GM23338 (cell line): ENCODE measurements around the gene CAMK2N2. TPM values are rescaled to one million over a fixed set of nuclear protein-coding genes. Genes with fewer than 3 reads are reported as not detected.

Experiments used
- ATAC-seq: fragments of 200-7000 bp; cut with Tn5 transposase; 3 replicates; pipeline ENCODE4 v1.9.1; 2020
- DNase-seq: peaks from one replicate; pipeline ENCODE4 v3.0.0-alpha.2; 2015; ENCODE audit warnings: low spot score
- H2AFZ ChIP-seq: fragments of 200-600 bp; sonication (generic); 2 replicates; pipeline ENCODE4 v1.8.0; 2016; ENCODE audit warnings: antibody characterized with exemption, mild to moderate bottlenecking, moderate library complexity
- H3F3A ChIP-seq: fragments of 200-600 bp; sonication (generic); replicated peaks from 2 replicates; pipeline ENCODE4 v1.8.0; 2017; ENCODE audit warnings: antibody characterized with exemption, mixed run types, low read depth
- H3K27ac ChIP-seq: fragments of 200-600 bp; sonication (generic); 2 replicates; pipeline ENCODE4 v1.6.1; 2016; ENCODE audit warnings: low read depth
- H3K27me3 ChIP-seq: fragments of 200-600 bp; sonication (generic); 2 replicates; pipeline ENCODE4 v1.8.0; 2016; ENCODE audit warnings: mild to moderate bottlenecking, mixed run types, moderate library complexity; ENCODE audit not compliant: insufficient read depth
- H3K36me3 ChIP-seq: fragments of 200-600 bp; sonication (generic); 2 replicates; pipeline ENCODE4 v1.8.0; 2016; ENCODE audit warnings: mild to moderate bottlenecking; ENCODE audit not compliant: insufficient read depth
- H3K4me1 ChIP-seq: fragments of 200-600 bp; sonication (generic); 2 replicates; pipeline ENCODE4 v1.8.0; 2016; ENCODE audit warnings: mild to moderate bottlenecking, moderate library complexity; ENCODE audit not compliant: insufficient read depth
- H3K4me2 ChIP-seq: fragments of 200-600 bp; sonication (generic); 2 replicates; pipeline ENCODE4 v1.7.1; 2017; ENCODE audit warnings: mixed run types
- H3K4me3 ChIP-seq: fragments of 200-600 bp; sonication (generic); 2 replicates; pipeline ENCODE4 v1.6.1; 2016; ENCODE audit warnings: mixed run types
- H3K79me2 ChIP-seq: fragments of 200-600 bp; sonication (generic); replicated peaks from 2 replicates; pipeline ENCODE4 v1.8.0; 2017; ENCODE audit warnings: mild to moderate bottlenecking; ENCODE audit not compliant: insufficient read depth
- H3K9me2 ChIP-seq: fragments of 200-600 bp; sonication (generic); 2 replicates; pipeline ENCODE4 v1.8.0; 2017; ENCODE audit not compliant: insufficient read depth
- H4K20me1 ChIP-seq: fragments of 200-600 bp; sonication (generic); replicated peaks from 2 replicates; pipeline ENCODE4 v1.8.0; 2017; ENCODE audit warnings: mild to moderate bottlenecking; ENCODE audit not compliant: insufficient read depth
- H3K27ac Mint-ChIP-seq: 2 replicates; pipeline ENCODE4 v1.8.0; 2020; ENCODE audit warnings: inconsistent platforms, mild to moderate bottlenecking, moderate library complexity, mixed read lengths
- H3K27me3 Mint-ChIP-seq: 3 replicates; pipeline ENCODE4 v1.8.0; 2022; ENCODE audit warnings: low read depth, mild to moderate bottlenecking, moderate library complexity, mixed read lengths, inconsistent platforms; ENCODE audit not compliant: insufficient read depth, poor library complexity
- H3K36me3 Mint-ChIP-seq: 3 replicates; pipeline ENCODE4 v1.8.0; 2021; ENCODE audit warnings: low read depth, mild to moderate bottlenecking, inconsistent platforms, moderate library complexity, mixed read lengths
- H3K4me1 Mint-ChIP-seq: 3 replicates; pipeline ENCODE4 v1.8.0; 2020; ENCODE audit warnings: mild to moderate bottlenecking, inconsistent platforms, mixed read lengths
- H3K4me3 Mint-ChIP-seq: 3 replicates; pipeline ENCODE4 v1.8.0; 2021; ENCODE audit warnings: moderate library complexity, mild to moderate bottlenecking, inconsistent platforms, mixed read lengths
- H3K9me3 Mint-ChIP-seq: 3 replicates; pipeline ENCODE4 v1.8.0; 2020; ENCODE audit warnings: moderate library complexity, mild to moderate bottlenecking, inconsistent platforms, mixed read lengths
- CREB1 ChIP-seq: fragments of 250-450 bp; sonication (Bioruptor Pico); IDR thresholded peaks from 2 replicates; pipeline ENCODE4 v1.5.0; 2020; ENCODE audit warnings: low read depth, mild to moderate bottlenecking, moderate library complexity
- CTCF ChIP-seq, 2 experiments: fragments of 200-600 bp in 1 of 2; sonication (generic) in 1 of 2; conservative IDR thresholded peaks; 2 replicates each; pipeline versions ENCODE4 v1.5.1 to v1.6.1; 2016 to 2017; ENCODE audit warnings: antibody characterized with exemption in 2 of 2, low read depth in 2 of 2, mild to moderate bottlenecking in 2 of 2, moderate library complexity in 1 of 2
- ETS1 ChIP-seq: IDR thresholded peaks from 2 replicates; pipeline ENCODE4 v1.6.1; 2016; ENCODE audit warnings: antibody characterized with exemption
- EZH2 ChIP-seq: fragments of 200-600 bp; sonication (generic); IDR thresholded peaks from one replicate; pipeline ENCODE4 v1.8.0; 2017; ENCODE audit warnings: antibody characterized with exemption, mild to moderate bottlenecking, low read depth; ENCODE audit not compliant: unreplicated experiment
- EZH2phosphoT487 ChIP-seq: fragments of 200-600 bp; sonication (generic); IDR thresholded peaks from one replicate; pipeline ENCODE4 v1.8.1; 2018; ENCODE audit warnings: antibody characterized with exemption; ENCODE audit not compliant: unreplicated experiment
- JUNB ChIP-seq: IDR thresholded peaks from one replicate; pipeline ENCODE4 v1.6.1; 2016; ENCODE audit warnings: antibody characterized with exemption; ENCODE audit not compliant: unreplicated experiment
- NANOG ChIP-seq: IDR thresholded peaks from 2 replicates; pipeline ENCODE4 v1.6.1; 2016; ENCODE audit warnings: antibody characterized with exemption, borderline replicate concordance
- POLR2AphosphoS5 ChIP-seq: IDR thresholded peaks from 2 replicates; pipeline ENCODE4 v1.6.1; 2016; ENCODE audit warnings: antibody characterized with exemption, low read depth
- REST ChIP-seq: IDR thresholded peaks from one replicate; pipeline ENCODE4 v1.6.1; 2018; ENCODE audit warnings: antibody characterized with exemption; ENCODE audit not compliant: unreplicated experiment
- STAT1 ChIP-seq: IDR thresholded peaks from one replicate; pipeline ENCODE4 v1.6.1; 2016; ENCODE audit warnings: antibody characterized with exemption; ENCODE audit not compliant: unreplicated experiment
- ZNF114 ChIP-seq: fragments of 250-450 bp; sonication (Bioruptor Pico); IDR thresholded peaks from 2 replicates; pipeline ENCODE4 v1.5.0; 2020; ENCODE audit warnings: mild to moderate bottlenecking, moderate library complexity
- ZNF331 ChIP-seq: fragments of 250-450 bp; sonication (Bioruptor Pico); IDR thresholded peaks from 2 replicates; pipeline ENCODE4 v1.5.0; 2020; ENCODE audit warnings: low read depth, mild to moderate bottlenecking, moderate library complexity
- ZNF462 ChIP-seq: fragments of 250-450 bp; sonication (Bioruptor Pico); IDR thresholded peaks from 2 replicates; pipeline ENCODE4 v1.5.0; 2020; ENCODE audit warnings: mild to moderate bottlenecking, moderate library complexity
- polyA plus RNA-seq: library from polyadenylated mRNA; unstranded; fragments of >200 nt; fragmentation: Nextera tagmentation; extraction: Ambion mirVana; gene quantifications from 2 replicates; pipeline ENCODE4 v1.2.1, GENCODE V29; 2016
- total RNA-seq: library from RNA; depleted of rRNA; stranded (reverse); fragments of >200 nt; shearing (Covaris generic); gene quantifications from 2 replicates; pipeline ENCODE4 v1.2.3, GENCODE V29; 2014

Gene CAMK2N2
- total and polyA plus RNA-seq, 2 experiments from 2014 or later, result 0.32 to 1.3 TPM

- ATAC-seq (no peak), DNase-seq (no peak)
- TF ChIP-seq EZH2phosphoT487, result no peak
- TF ChIP-seq EZH2, result no peak
- no peak for TF ChIP-seq STAT1
- TF ChIP-seq NANOG, result no peak
- no peak for TF ChIP-seq REST
- TF ChIP-seq ZNF331, result no peak
- TF ChIP-seq CTCF (conservative IDR thresholded peaks at IDR 0.05; ENCODE audit: low read depth in 2 of 2), result no peak
- TF ChIP-seq ETS1, result no peak
- TF ChIP-seq JUNB, result no peak
- no peak for TF ChIP-seq CREB1 (CRISPR knock-in tag)
- TF ChIP-seq POLR2AphosphoS5, result no peak
- no peak for TF ChIP-seq ZNF462 (CRISPR knock-in tag)
- TF ChIP-seq ZNF114, result no peak
- H3K4me2 ChIP-seq, result no peak overlapping the region
- H3K4me3 Mint-ChIP-seq, result no peak overlapping the region
- H3K4me3 ChIP-seq, result no peak overlapping the region
- peaks cover 2% of the 10 kb centered on the region; the same call in 1 of the 2 replicates for H3F3A ChIP-seq
- peaks cover 14% of the 10 kb centered on the region for H3K36me3 Mint-ChIP-seq
- no peak overlapping the region for H3K27ac ChIP-seq
- H3K36me3 ChIP-seq, result peaks cover 5% of the 10 kb centered on the region
- H3K9me2 ChIP-seq, result no peaks in the 10 kb centered on the region
- no peak overlapping the region for H2AFZ ChIP-seq
- peaks cover 13% of the 10 kb centered on the region for H3K27me3 Mint-ChIP-seq
- H3K27me3 ChIP-seq, result no peaks in the 10 kb centered on the region
- H3K9me3 Mint-ChIP-seq, result no peaks in the 10 kb centered on the region
- H3K4me1 Mint-ChIP-seq, result peaks cover 9% of the 10 kb centered on the region
- peaks cover 7% of the 10 kb centered on the region; the same call in 1 of the 2 replicates for H3K4me1 ChIP-seq
- peaks cover 15% of the 10 kb centered on the region for H3K79me2 ChIP-seq
- no peak overlapping the region; the same call in 1 of the 2 replicates for H3K27ac Mint-ChIP-seq
- peaks cover 7% of the 10 kb centered on the region for H4K20me1 ChIP-seq
These were observed 34.4 kb upstream of the CAMK2N2 start for GRCh38 chr3:184295771-184296170.
